Stimulated activated CD8-positive, alpha-beta memory T cell treated with anti-CD3 and anti-CD28 coated beads, Interleukin-4, amount 100 ng/mL, for 4 hours (primary cell): ENCODE results near the gene HMG20A.

ENCODE experiments used
- DNase-seq, 2 donors: peaks; one replicate each; pipeline ENCODE4 v3.0.0-alpha.2; 2020; ENCODE audit warnings: low read depth in 2 of 2, low spot score in 1 of 2

Gene HMG20A

DNA sequence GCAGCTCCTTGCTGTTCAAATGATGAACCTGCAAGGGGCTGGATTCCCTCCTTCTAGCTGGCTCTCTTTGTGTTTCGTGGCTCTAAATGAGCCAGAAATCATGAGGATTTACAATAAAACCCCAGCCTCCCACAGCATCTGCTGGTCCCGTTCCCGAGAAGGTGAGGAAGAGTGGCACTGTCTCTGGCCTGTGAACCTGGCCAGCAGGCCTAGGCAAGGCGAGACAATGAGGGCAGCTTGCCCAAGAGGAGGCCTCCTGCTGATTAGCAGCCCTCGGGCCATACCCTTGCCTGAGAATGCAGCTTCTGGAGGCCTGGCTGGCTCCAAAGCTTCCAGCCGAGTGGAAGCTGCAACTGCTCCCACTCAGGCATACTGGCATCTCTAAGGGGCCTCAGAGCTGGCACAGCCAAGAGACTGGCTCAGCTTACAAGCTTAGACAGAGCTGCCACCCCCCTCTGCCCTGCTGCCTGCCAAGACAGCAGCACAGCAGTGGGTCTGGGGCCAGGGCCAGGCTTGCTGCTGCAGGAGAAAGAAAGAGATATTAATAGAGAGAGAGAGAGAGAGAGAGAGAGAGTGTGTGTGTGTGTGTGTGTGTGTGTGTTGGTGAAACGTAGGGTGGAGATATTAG lies 76.5 kb downstream of the HMG20A start:
- no peak for DNase-seq

DNA sequence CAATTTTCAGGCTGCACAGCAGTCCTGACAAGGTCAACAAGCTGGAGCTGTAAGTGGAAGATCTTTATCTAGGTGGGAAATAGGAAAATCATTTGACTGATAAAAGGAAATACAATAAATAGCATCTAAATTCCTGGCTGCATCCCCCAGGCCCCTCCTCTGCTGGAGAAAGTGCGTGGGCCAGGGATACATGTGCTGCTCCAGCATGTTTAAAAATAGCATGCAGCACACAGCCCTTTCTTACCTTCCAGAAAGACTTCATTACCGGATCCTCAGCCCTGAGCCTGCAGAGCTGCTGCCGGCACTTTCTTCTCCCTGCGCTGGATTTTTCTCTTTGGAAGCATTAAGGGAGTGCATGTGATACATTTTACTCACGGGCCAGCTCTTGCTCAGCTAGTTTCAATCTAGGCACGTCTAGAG lies 77.3 kb downstream of the HMG20A start:
- no peak for DNase-seq

DNA sequence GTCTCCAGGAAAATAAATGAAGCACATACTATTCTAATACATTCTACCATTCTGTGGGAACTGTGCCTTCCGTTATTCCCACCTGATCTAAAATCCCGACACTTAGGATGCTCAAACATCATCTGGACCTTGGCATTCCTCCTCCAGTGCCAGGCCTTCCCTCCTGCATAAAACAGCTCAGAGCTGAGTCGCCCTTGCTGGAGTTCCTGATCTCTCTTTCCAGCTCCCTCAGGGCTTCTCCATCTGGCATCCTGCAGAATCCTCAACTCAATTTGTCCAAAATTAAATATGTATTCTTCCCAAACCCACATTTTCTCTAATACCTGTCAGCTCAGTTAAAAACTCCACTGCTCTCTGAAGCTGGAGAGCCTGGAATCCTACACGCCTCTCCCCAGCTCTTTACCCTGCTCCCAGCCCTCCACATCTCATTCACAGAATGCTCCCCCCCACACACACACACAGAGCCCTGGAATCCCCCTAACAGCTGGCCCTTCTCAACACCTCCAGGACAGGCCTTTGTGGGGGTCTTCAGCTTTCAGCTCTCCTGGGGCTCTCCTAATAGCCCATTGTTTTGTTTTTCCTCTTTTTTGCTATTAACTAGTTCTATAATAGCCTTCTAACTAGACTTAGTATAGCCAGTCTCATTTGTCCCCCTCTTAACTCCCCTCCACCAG lies 78.5 kb downstream of the HMG20A start:
- DNase-seq = no peak

DNA sequence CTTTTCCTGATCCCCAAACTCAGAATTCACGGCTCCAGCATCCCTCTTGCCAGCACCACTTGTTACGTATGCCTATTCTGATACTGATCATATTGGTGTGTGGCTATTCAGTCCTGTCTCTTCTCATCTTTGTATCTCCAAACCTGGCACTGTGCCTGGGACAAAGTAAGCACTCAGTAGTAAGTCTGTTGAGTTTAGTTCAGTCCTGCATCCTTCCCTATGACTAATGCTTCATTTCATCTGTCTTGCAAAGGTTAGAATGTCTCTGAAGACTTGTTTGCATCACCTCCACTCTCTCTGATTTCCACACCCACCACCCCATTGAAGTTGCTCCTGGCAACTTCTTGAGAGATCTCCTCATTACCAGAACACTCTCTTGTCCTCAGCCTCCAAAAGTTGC lies 80.3 kb downstream of the HMG20A start:
- no peak for DNase-seq

DNA sequence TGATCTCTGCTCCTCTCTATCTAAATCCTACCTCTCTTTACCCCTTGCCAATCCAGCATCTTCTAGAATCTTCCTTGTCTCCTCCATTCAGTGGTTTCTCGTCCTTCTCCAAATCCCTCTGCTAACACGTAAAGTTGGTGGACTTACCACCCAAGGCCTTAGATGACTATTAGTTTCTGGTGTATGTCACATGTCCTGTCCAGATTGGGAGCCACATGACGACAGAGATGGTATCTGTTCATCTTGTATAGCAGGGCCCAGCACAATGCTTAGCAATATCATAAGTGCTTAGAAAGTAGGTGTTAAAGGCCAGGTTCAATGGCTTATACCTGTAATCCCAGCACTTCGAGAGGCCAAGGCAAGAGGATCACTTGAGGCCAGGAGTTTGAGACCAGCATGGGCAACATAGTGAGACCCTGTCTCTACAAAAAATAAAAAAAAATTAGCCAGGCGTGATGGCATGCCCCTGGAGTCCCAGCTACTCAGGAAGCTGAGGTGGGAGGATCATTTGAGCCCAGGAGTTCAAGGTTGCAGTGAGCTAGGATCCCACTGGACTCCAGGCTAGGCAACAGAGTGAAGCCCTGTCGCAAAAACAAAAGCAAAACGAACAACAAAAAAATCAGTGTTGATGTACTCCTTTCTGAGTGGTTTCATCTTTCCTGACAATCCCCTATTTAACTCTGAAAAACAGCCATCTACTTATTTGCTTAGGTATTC lies 81.8 kb downstream of the HMG20A start:
- DNase-seq = no peak

DNA sequence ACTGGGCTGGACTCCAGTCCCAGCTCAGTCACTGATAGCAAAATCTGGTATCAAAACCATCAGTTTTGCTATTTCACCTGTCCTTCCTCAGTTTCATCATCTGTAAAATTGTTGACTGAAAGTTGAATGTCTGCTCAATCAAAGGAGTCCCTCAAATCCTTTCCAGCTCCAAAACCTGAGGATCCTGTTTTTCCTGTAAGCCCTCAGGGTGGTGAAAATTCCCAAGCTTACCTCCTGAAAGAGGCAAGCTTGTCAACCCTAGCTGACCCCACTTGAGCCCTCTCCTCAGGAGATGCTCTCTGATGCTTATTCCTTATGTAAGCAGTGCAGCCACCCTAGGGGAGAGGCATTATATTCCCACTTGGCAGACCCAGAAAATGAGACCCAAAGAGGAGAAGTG lies 82.6 kb downstream of the HMG20A start:
- DNase-seq = no peak

DNA sequence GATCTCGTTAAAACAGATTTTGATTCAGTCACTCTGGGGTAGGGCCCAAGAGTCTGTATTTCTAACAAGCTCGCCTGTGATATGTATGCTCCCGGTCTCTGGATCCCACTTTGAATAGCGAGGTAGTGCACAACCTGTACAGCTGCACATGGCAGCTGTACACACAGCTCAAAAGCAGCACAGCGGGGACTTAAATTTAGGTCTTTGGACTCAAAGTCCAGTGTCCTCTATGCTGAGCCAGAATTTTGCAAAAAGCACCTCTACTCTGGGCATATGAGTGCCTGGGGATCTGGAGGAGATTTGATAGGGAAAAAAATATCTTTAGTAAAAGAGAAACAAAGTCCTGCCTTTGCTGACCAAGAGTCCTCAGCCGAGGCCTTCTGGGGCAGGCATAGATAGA lies 83.1 kb downstream of the HMG20A start:
- DNase-seq = no peak

DNA sequence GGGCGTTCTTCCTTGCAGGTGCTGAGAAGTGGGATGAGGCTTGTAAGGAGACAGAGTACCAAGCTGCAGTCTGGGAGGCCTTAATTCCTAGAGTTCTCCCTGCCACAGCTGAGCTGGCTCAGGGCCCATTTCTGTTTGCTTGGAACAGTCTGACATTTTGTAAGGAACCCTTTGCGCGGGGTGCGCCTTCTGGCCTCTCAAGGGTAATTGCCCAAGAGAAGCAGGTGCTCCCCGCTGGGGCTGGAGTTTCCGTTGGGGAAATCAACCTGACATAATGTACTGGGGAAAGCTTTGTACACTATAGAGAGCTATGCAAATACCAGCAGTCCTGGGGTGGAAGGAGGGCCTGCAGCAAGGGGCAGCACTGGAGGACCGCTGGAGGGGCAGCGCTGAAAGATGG lies 83.6 kb downstream of the HMG20A start:
- no peak for DNase-seq

DNA sequence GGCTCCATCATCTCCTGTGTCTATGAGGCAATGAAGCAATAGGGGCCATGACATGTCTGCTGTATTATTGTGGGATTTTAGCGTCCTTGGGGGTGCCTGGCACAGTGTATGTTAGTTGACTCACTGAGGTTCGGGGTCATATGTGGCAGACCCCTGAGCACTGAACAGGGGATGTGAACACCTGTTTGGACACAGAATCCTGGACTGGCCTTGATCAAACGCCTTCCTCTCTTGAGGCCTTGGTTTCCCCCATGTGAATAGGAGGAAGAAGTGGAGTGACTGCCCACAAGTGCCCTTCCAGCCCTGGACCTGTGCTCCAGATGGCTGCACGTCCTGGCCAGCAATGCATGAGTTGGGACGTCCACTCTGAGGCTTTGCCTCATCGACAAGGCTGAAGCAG lies 84.2 kb downstream of the HMG20A start:
- DNase-seq = no peak

DNA sequence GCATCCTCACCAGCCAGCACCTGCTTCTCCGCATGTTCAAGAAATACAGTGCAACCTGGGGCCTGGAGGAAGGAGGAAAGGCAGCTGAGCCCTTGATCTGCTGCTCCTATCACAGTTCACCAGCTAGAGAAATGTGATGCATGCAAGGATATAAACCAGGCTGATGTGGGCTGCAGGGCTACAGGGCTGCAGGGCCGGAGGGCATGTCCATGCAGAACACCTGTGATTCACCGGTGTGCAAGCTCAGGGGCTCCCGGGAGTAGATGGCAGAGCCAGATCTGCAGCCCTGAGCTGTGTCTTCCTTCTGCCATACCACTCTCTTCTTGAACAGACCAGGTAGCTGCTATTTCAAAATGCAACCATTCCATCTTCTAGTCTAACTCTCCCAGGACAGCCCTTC lies 84.9 kb downstream of the HMG20A start:
- no peak for DNase-seq

DNA sequence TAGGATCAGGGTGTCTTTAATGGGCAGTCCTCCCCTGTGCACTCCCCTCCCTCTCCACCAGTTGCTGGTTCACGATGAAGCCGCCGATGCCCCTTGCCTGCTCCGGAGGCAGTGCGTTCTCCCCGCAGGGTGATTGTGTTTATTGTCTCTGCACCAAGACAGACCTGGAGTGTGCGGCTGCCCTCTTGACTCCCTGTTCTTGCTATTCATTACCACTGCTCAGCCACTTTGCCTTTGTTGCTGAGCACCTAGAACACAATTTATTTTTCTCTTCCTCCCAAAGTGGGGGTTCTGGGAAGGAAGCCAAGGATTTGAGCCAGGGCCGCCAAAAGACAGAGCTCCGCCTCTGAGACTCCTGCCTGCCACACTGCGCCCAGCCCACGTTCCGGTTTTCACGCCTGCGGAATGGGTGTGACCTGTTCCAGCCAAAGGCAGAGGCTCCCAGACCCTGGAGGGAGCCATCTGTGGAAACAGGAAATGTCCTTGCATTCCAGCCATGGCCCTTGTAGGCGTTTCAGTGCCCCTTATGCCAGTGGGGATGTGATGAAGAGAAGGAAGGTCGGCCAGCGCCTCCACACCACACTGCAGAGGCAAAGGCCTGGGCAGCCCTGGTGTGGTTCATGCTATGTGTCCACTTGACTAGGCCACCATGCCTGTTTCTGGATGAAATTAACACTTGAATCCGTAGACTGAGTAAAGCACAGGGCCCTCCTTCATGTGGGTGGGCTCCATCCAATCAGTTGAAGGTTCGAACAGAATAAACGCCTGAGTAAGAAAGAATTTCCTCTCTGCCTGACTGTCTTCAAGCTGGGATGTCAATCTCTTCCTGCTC lies 85.8 kb downstream of the HMG20A start:
- DNase-seq = no peak

DNA sequence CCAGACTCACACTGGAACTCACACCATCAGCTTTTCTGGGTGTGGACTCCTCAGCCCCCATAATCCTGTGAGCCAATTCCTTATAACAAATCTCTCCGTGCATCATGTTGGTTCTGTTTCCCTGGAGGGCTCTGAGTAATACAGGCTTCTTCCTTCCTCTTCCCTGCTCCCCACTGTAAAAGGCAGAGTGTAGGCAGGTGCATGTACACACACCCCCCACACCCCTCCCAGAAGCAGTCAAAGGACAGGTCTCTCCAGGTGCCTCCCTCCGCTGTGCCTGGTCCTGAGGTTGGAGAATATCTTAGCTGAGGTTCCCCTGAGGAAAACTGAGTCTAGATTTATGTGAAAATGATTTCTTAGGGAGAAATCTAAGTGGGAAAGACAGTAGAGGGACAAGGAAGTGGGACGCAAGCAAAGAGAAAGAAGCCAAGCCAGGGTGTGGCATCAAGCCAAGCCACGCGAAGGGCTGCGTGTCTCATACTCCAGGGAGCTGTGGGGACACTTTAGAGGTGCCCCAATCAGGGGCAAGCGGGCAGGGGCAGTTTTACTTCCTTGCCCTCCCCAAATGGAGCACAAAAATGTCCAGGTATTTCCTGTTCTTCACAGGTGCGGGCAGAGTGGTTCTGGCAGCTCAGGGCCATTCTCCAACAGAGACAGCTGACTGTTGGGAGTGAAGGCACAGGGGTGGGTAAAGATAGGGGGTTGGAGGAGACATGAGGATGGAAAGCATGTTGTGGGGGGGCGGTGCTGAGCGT lies 86.6 kb downstream of the HMG20A start:
- no peak for DNase-seq

DNA sequence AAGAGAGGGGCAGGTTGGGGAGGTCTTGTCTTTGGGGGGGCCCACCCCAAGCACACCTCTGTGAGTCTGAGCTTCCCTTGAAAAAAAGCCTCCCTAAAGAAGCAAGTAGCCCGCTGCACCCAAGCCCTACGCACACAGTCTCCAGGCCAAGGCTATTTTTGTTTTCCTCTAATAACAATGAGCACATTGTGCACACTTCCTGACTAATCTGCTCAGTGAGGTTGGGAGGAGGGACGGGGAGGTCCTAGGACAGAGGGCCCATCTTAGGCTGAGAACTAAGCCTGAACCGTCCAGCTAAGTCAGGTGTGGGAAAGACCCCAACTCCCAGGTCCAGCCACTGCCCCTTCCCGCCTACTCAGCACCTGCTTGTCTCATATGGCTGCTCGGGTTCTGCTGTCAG lies 87.2 kb downstream of the HMG20A start:
- no peak for DNase-seq

DNA sequence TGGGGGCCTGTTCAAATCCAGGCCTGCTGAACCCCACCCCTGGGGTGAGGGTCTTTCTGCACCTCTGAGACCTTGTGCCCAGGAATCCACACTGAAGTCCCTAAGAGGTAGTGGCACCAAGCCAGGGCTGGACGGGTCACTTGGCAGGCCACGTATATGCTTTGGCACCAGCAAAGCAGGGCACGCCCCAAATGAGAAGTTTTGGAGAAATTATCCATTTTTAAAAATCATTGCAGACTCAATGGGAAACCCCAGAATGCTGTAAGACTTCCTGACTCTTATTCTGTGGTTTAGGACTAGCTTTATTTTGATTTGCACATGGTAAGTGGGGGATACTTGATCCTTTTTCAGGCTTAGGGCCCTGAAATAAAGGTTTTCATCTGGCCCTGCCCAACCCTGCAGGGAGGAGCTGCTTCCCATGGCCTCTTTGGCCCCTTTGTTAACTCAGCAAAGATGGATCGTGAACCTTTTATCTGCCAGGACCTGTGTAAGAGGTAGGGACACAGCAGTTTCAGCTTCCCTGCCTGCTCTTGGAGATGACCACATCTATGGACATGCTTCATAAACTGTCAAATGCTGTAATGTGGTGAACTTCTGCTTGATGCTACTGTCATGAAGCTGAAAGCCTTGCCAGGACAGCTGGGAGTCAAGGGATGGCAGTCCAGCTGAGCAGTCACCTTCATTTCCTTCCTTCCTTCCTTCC lies 88.0 kb downstream of the HMG20A start:
- DNase-seq = no peak

DNA sequence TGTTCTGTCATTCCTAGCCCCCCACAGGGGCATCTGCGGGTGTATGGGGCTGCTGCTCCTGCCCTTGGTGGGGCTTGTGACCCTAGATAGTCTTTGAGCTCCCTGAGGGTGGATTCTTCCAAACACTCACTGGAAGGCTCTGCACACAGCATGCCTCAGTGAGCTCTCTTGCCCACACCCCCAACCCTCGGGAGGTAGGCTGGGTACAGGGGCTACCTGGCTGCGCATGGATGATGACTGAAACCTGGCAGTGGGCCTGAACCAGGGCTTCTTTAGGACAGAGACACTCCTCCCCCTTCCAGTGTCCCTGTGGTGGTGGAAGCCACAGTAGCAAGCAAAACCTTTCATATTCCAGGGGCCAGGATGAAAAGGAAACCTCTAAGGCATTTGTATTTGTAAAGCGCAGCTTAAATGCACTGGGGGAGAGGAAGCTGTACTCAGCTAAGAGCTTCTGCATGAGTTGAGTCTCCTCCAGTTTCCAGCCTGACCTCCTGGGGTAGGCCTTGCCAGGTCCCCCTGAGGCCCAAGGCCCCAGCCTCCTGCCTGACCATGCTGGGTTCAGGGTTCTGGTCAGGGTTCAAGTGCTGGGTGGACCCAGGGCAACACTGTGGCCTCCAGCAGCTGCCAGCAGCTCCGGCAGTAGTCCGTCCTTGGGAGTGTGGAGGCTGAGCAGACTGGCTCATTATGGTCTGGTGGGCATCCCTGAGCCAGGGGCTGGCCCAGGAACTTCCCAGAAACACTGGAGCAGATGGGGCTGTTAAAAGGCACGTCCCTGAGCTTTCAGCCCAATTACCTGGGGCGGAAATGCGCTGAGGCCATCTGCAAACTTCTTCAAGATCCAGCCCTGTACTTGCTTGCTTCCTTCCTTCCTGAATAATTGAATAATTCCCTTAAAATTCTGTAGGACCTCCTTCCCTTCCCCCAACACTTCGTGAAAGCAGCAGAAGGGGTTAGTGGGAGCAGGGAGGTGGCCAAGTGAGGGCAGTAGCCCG lies 89.7 kb downstream of the HMG20A start:
- no peak for DNase-seq

DNA sequence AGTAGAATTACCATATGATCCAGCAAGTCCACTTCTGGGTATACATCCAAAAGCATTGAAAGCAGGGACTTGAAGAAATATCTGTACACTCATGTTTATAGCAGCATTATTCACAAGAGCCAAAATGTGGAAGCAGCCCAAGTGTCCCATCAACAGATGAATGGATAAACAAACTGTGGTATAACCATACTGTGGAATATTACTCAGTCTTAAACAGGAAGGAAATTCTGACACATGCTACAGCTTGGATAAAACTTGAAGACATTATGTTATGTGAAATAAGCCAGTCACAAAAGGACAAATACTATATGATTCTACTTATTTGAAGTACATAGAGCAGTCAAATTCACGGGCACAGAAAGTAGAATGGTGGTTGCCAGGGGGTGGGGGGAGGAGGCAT lies 91.2 kb downstream of the HMG20A start:
- DNase-seq = no peak

DNA sequence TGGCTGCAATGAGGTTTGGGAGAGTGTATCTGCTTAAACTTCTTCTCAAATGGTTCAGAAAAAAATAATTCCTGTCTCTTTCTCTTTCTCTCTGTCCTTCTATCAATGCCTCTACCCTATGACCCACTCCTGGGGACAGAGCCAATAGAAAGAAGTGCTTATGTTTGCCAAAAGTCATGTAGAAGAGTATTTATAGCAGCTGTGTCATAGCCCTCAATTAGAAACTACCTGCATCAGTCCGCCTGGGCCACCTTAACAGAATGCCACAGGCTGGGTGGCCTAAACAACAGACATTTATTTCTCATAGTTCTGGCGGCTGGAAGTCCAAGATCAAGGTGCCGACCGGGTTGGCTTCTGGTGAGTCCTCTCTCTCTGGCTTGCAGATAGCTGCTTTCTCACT lies 92.5 kb downstream of the HMG20A start:
- no peak for DNase-seq

DNA sequence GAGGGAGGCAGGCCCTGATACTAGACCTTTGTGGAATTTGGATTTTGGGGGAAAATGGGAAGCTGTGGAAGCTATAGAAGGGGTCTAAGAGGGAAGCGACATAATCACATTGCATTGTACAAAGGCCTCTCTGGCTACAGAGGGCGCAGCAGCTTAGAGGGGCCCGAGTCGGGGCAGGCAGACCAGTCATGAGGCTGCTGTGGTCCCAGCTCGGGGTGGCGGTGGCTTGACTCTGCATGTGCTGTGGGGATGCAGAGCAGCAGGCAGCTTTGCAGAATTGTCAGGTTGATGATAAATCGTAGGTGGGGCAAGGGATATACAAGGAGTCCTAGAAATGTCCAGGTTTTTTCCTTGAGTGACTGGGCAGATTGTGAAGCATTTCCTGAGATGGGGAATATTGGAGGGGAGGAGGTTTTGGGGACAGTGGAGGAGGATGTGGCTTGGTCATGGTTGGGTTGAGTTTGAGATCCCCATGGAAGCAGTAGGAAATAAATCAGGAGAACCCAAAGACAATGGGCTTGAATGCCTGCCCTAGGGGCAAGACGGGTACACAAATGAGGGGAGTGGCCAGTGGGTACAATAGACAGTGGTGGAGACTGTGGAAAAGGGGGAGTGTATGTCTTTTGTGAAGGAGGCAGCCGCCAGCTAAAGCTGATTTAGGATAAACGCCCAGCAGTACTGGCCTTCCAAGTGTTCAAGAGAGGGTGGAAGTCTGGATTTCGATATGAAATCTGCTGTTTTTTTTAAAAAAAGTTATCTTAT lies 94.1 kb downstream of the HMG20A start:
- no peak for DNase-seq
